WI38 (cell line): ENCODE measurements around the gene WDR26.

Experiments
- H3K4me3 ChIP-seq: 2 replicates; pipeline ENCODE4 v1.5.1; 2011; ENCODE audit warnings: low read depth, mild to moderate bottlenecking, control low read depth, low read length
- TF ChIP-seq, protein P1 (sequence below): IDR thresholded peaks from 2 replicates; pipeline ENCODE4 v1.5.1; 2012; ENCODE audit warnings: low read depth, mild to moderate bottlenecking, control low read depth, low read length

The WDR26 gene

DNA sequence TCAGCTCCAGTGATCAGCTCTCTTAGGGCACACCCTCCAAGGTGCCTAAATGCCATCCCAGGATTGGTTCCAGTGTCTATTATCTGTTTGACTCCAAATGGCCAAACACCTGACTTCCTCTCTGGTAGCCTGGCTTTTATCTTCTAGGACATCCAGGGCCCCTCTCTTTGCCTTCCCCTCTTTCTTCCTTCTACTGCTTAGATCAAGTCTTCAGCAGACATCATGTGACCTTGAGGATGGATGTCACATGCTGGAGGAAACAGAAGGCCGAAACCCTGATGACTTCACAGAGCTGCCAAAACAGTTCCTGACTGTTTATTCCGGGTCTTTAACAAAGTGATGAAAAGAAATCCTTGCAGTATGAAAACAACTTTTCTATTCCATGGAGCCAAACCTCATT, 24.4 kb upstream of the WDR26 start:
- TF ChIP-seq, protein P1, sequence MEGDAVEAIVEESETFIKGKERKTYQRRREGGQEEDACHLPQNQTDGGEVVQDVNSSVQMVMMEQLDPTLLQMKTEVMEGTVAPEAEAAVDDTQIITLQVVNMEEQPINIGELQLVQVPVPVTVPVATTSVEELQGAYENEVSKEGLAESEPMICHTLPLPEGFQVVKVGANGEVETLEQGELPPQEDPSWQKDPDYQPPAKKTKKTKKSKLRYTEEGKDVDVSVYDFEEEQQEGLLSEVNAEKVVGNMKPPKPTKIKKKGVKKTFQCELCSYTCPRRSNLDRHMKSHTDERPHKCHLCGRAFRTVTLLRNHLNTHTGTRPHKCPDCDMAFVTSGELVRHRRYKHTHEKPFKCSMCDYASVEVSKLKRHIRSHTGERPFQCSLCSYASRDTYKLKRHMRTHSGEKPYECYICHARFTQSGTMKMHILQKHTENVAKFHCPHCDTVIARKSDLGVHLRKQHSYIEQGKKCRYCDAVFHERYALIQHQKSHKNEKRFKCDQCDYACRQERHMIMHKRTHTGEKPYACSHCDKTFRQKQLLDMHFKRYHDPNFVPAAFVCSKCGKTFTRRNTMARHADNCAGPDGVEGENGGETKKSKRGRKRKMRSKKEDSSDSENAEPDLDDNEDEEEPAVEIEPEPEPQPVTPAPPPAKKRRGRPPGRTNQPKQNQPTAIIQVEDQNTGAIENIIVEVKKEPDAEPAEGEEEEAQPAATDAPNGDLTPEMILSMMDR = no peak

DNA sequence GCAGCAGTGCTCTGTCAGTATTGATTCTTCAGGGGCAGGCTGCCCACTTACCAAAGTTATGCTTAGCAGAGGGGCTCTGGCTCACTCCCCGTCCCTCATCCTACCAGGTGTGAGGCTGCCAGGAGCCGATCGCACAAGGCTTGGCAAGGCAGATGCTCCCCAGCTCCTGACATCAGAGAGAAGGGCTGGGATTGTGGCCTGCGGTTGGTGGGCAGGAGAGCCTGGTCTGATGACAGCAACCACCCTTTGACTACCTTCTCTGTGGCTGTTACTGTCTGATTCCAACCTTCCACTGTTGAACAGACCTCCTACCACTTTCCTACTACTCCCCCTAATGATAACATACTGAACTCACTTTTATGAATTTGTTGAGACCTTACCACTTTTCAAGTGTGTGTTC, 23.7 kb upstream of the WDR26 start:
- no peak overlapping the region for H3K4me3 ChIP-seq
- TF ChIP-seq, protein P1 = no peak

More for the DNA sequence above, 24.4 kb upstream of the WDR26 start:
- H3K4me3 ChIP-seq = no peak overlapping the region

DNA sequence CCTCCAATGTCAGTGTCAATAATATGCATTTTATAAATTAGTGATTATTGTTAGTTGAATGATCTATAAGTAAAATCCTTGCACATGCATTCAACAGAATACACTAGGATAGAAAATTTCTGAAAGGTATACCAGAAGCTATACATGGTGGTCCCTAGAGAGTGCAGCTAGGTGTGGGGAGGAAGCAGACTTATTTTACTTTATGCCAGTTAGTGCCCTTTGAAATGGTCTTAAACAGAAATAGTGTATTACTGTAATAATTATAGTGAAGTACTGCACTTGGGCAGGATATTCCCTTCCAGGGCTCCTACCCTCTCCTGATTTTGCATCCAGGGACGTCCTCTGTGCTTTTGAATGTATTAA, 23.2 kb upstream of the WDR26 start:
- no peak overlapping the region for H3K4me3 ChIP-seq
- TF ChIP-seq, protein P1 = no peak

DNA sequence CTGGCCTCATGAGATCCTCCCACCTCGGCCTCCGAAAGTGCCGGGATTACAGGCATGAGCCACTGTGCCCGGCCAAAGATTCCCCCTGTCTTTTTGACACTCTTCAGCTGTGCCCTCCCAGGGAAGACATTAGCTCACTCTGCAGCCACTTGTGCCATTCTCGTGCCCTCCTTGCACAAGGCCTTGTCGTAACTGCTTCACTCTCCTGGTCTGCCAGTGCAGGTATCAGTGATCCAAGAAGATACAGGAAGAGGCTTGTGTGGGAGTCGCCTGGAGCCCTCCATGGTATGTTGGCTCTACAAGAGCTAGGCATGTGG, 22.0 kb upstream of the WDR26 start:
- TF ChIP-seq, protein P1 = no peak
- H3K4me3 ChIP-seq = no peak overlapping the region

DNA sequence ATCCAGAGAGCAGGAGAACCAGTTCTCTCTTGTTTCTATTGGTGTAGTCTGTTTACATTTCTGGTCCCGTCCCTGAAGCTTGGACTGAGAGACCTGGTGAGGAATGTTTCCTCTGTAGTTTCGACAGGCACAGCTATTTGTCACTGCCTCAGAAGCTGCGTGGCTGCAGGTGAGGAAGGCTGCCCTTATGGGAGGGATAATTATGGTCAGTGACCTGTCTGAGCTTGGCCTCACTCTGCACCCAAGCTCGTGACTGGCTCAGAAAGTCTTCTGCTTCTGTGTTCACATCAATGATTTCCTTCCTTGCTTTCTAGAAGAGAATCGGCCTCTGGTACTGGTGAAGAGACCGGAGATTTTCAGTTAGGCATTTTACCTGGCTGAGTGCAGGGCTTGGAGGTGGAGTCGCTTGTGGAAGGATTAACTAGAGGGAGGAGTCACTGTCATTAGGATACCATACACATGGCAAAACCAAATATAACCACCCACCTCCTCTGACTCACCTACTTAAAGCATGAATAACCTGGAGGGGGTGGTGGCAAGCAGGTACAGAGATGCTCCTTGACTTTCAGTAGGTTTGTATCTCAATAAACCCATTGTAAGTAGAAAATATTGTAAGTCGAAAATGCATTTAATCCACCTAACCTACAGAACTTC, 19.9 kb upstream of the WDR26 start:
- no peak overlapping the region for H3K4me3 ChIP-seq

DNA sequence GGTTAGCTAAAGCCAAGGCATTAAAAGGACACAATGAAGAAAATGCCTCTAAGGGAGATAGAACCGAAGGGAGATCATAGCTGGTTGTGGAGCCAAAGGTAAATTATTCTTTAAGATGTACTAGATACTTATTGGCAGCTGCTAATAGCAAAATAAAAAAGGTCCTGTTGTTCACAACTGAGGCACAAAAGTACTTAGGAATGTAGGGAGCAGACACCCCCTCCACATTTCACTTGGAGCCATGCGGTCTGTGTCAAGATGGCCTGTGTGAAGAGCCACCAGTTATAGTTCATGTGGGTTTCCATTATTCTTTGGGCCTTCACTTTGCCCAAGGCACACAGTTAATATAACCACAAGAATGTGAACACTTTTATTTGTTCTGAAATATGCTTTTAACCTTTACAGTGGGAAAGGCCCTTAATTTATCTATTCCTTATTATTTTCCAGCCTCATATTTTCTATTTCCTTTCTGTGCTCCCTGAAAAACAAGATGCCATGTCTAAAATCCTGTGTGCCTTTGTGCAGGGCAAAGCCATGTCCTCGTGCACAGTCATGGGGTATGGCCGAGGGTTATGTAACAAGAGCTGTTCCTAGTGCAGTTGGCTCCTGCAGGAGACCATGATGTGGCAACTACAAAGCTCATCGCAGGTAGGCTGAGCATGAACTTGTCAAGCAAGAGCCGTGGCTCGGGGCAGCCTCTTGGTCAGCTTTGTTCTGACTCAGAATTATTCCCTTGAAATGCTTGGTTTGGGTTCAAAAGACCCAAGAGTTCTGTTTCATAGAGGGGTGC, 16.2 kb upstream of the WDR26 start:
- TF ChIP-seq, protein P1 = no peak
- H3K4me3 ChIP-seq = no peak overlapping the region

More for the DNA sequence above, 19.9 kb upstream of the WDR26 start:
- TF ChIP-seq, protein P1 = no peak

DNA sequence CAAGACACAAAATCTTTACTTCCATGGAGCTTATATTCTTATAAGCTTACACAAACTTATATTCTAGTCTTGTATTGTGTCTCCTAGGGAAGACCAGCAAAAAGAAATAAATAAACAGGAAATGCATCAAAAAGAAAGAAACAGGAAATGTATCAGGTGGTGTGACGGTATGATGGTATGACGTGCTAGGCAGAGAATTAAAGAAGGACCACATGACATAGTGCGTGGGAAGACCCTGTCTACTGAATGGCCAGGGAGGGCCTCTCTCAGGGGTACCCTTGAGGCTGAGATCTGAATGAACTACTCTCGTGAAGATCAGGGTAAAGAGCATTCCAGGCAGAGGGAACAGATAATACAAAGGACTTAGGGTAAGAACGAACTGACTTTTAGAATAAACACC, 15.6 kb upstream of the WDR26 start:
- H3K4me3 ChIP-seq = no peak overlapping the region
- TF ChIP-seq, protein P1 = no peak
